Activated naive CD4-positive, alpha-beta T cell treated with Interleukin-2 at 50 U/mL for 16 hours (primary cell): ENCODE measurements around the gene BCR.

Experiments used
- DNase-seq: peaks from one replicate; pipeline ENCODE4 v3.0.0-alpha.2; 2020

BCR gene

DNA sequence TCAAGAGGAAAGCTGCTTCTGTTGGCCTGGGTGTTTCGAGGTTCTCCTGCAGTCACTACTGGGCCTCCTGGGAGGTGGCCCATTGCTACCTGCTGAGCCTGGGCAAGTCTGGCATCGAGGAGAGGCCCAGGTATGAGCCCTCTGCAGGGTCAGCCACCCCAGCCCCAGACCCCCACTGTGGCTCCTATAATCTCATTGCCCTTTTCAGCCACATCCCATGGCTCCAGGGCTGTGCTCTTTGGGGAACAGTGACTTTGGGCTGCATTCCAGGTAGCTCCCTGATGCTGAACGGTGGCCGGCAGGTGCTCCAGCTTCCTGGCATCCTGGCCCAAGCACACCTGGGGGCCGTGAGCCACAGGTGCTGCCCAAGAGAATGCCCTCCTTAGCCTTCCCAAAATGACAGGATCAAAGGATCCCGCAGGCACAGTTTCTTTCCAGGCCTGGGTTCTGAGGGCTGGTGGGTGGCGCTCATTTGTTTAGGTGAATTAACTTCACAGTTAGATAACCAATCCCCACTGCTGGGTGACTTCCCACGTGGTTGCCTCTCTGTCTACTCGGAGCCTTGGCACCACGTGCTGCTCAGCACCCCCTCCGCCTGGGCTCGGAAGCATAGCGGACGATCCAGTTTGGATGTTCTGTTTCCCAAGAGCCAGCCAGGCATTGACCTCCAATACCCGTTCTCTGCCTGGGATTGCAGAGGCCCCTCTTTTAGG, 97.4 kb downstream of the BCR start:
- no peak for DNase-seq

DNA sequence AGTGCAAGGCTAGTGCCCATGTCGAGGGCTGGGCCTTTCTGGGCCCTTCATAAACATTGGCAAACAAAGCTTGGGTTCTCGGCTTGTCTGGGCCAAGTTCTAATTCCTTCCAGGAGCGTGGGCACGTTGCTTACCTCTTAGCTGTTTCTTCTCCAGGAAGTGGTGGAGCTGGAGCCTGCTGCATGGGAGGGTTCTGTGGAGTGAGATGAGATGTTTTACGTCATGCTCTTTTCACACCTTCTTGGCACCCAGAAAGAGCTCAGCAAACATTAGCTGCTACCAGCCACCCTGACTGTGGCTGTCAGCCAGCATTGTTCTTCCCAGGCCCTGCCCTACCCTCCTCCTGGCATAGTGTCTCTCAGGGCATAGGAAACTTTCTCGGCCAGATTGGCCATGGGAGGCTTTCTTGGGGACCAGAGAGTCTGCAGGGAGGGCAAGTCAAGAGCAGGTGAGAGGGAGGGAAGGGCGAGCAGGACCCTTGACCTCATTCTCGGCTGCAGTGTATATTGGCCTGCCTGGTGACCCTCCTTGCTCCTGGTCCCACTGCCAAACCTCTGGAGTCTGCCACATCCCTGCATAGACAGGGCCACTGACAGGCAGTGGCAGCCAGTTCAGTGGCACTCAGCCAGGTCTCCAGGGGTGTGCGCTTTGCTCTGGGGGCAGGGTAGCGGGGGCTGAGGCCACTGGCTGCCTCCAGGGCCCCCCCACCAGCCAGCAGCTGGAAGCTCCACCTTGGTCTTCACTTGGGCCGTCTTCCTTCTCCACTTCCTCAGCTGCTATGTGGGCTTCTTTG, 98.8 kb downstream of the BCR start:
- DNase-seq, result peak; percentile 11

DNA sequence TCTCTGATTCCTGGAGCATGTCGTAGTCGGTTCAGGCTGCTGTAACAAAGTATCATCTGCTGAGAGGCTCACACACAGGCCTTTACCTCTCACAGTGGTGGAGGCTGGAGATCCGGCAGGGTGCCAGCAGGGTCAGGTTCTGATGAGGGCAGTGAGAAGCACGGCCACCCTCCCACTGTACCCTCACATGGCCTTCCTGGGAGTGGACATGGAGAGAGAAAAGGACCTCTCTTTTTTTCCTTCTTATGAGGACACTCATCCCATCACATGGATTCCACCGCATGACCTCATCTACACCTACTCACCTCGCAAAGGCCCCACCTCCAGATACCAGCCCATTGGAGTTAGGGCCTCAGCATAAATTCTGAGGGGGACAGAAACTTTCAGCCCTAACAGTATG, 99.5 kb downstream of the BCR start:
- DNase-seq, result no peak

GRCh38 chr22:23280356-23281052, 100.2 kb downstream of the BCR start:
- no peak for DNase-seq

- no peak for DNase-seq
Measured at GRCh38 chr22:23281053-23281405, 100.7 kb downstream of the BCR start.

GRCh38 chr22:23281406-23282088, 101.2 kb downstream of the BCR start:
- DNase-seq, result peak; percentile 80

- DNase-seq, result no peak
Measured at GRCh38 chr22:23282089-23282501, 101.8 kb downstream of the BCR start.

DNA sequence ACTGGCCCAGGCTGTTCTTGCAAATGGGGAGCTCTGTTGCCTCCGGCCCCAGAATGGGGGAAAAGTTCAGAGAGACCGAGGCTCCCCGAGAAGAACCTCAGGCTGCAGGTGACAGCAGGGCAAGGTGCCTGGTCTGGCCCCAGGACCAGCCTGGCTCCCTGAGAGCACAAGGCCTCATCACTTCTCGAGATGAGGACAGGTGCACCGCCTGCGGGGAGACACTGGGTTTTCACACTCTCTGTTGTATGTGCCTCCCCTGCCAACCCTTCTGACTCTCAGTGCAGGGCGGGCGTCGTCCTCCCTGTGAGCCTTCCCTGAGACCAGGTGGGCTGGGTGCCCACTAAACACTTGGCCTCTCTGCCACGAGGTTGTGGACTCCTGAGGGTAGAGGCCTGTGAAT, 102.2 kb downstream of the BCR start:
- no peak for DNase-seq

DNA sequence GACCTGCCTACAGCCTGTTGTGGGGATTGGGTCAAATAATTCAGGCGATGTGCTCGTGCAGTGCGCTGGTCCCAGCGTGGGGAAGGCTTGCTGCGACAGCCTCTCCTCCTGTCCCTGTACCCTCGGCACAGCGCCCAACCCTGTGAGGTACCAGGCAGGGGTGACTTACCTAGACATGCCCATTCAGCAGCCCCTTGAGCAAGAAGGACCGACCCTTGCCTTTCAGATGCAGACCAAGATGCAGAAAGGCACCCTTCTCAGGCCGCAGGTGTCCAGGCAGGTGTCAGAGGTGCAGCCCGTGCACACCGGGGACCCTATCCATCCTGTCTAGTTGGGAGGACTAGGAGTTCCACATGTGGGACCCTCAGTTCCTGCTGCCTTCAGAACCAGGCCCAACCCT, 102.7 kb downstream of the BCR start:
- no peak for DNase-seq

- no peak for DNase-seq
Measured at GRCh38 chr22:23283591-23284503, 103.5 kb downstream of the BCR start.

- no peak for DNase-seq
Measured at GRCh38 chr22:23284504-23285033, 104.3 kb downstream of the BCR start.

GRCh38 chr22:23285236-23285635, 104.9 kb downstream of the BCR start:
- no peak for DNase-seq

DNA sequence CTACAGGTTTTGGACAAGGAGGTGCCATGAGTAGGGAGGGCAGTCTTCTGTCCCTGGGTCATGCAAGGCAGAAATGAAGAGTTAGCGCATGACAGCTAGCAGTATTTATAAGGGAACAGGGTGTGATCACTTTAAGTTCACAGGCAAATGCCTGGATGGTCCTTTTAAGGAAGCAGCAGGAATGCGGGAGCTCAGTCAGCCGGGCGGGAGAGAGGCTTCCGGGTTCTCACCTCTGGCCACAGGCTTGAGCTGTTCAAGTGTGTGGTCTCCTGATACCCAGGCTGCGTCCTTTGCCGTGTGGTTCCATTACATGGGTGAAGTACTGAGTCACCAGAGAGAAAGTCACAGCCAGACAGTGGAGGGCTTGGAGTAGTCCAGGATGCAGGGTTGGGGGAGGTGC, 105.4 kb downstream of the BCR start:
- no peak for DNase-seq

DNA sequence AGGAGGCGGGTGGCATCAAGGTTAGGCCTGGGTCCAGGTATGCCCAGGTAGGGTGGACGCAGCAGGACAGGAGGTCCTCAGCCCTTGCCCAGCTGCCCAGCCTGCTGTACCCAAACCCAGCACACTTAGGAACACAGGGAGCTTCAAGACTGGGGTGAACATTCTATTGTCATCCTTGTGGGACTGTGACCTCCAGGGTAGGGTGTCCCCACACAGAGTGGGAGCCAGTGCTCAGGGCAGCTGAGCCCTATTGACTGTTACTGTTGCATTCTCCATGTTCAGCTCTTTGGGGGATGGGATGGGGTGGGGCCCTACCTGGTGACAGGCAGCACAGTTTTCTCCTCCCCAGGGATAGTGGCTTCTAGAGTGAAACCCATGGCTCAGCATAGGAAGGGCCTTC, 106.0 kb downstream of the BCR start:
- DNase-seq, result no peak

- DNase-seq, result no peak
Measured at GRCh38 chr22:23287136-23288095, 107.1 kb downstream of the BCR start.

GRCh38 chr22:23288301-23289129, 108.2 kb downstream of the BCR start:
- no peak for DNase-seq

DNA sequence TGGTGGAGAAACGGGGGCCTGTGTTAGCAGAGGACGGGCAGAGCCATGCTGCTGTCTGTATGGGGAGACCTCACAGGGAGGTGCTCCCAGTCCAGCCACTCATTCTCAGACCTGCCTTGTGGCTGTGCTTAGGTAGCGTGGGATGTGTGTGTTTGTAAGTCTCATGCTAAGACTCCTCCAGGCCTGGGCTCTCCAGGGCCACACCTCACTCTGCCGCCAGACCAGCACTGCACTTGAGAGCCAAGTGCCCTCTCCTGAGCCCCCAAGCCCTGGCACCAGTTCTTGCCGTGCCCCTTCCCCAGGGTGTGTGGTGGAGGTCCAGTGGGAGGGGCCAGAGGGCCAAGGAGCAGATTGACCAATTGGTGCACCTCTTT, 108.8 kb downstream of the BCR start:
- no peak for DNase-seq

DNA sequence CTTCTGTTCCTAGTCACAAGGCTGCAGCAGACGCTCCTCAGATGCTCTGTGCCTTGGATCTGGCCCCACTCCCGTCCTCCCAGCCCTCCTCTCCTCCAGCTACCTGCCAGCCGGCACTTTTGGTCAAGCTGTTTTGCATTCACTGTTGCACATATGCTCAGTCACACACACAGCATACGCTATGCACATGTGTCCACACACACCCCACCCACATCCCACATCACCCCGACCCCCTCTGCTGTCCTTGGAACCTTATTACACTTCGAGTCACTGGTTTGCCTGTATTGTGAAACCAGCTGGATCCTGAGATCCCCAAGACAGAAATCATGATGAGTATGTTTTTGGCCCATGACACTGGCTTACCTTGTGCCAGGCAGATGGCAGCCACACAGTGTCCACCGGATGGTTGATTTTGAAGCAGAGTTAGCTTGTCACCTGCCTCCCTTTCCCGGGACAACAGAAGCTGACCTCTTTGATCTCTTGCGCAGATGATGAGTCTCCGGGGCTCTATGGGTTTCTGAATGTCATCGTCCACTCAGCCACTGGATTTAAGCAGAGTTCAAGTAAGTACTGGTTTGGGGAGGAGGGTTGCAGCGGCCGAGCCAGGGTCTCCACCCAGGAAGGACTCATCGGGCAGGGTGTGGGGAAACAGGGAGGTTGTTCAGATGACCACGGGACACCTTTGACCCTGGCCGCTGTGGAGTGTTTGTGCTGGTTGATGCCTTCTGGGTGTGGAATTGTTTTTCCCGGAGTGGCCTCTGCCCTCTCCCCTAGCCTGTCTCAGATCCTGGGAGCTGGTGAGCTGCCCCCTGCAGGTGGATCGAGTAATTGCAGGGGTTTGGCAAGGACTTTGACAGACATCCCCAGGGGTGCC, 109.8 kb downstream of the BCR start:
- peak; percentile 63 for DNase-seq
